HEK293 (cell line): ENCODE data around the gene S100A4.

Source experiments
- CTCF ChIA-PET: fragments of 350-600 bp; formaldehyde crosslinking; extraction: SDS; loops from one replicate; lab custom pipeline; 2021; ENCODE audit warnings: antibody characterized with exemption; lab: Yijun Ruan, JAX
- POLR2A ChIA-PET: fragments of 300-600 bp; formaldehyde crosslinking; extraction: SDS; loops from one replicate; lab custom pipeline; 2020; ENCODE audit warnings: antibody characterized with exemption, inconsistent platforms; lab: Yijun Ruan, JAX
- H3K27ac ChIP-seq: fragments of 200-500 bp; sonication (Bioruptor generic); 2 replicates; pipeline ENCODE4 v1.5.1; 2014; ENCODE audit warnings: low read depth, low read length, control low read depth, inconsistent platforms; ENCODE audit errors: extremely low read depth
- H3K36me3 ChIP-seq, 2 experiments: fragments of 200-500 bp in 1 of 2; sonication (Bioruptor generic) in 1 of 2; 1 replicate in 1 of 2; 2 replicates in 1 of 2; pipeline ENCODE4 v1.5.1; 2014 to 2017; ENCODE audit warnings: inconsistent platforms in 2 of 2, low read length in 2 of 2; ENCODE audit not compliant: control insufficient read depth in 2 of 2, insufficient read depth in 1 of 2
- H3K4me1 ChIP-seq: fragments of 200-500 bp; sonication (Bioruptor generic); 2 replicates; pipeline ENCODE4 v1.5.1; 2014; ENCODE audit warnings: mild to moderate bottlenecking, low read length, inconsistent platforms; ENCODE audit not compliant: control insufficient read depth, insufficient read depth
- H3K4me3 ChIP-seq: 2 replicates; pipeline ENCODE4 v1.5.1; 2011; ENCODE audit warnings: low read depth, mild to moderate bottlenecking, control low read depth, low read length, moderate library complexity
- H3K9me3 ChIP-seq: fragments of 200-500 bp; sonication (Bioruptor generic); 2 replicates; pipeline ENCODE4 v1.5.1; 2014; ENCODE audit warnings: low read depth, low read length, inconsistent platforms; ENCODE audit not compliant: control insufficient read depth, insufficient read depth
- AEBP2 ChIP-seq: fragments of 450-650 bp; formaldehyde crosslinking; IDR thresholded peaks from 2 replicates; pipeline ENCODE4 v1.5.1; 2016; ENCODE audit warnings: missing biosample characterization, missing genetic modification characterization, borderline replicate concordance
- BCL6B ChIP-seq: fragments of 450-650 bp; formaldehyde crosslinking; IDR thresholded peaks from 2 replicates; pipeline ENCODE4 v1.5.1; 2017; ENCODE audit warnings: missing biosample characterization, missing genetic modification characterization
- EGR2 ChIP-seq: fragments of 450-650 bp; formaldehyde crosslinking; IDR thresholded peaks from 2 replicates; pipeline ENCODE4 v1.5.1; 2016; ENCODE audit warnings: low read depth, missing biosample characterization, missing genetic modification characterization
- KLF8 ChIP-seq: fragments of 450-650 bp; formaldehyde crosslinking; IDR thresholded peaks from 2 replicates; pipeline ENCODE4 v1.5.1; 2016; ENCODE audit warnings: missing biosample characterization, missing genetic modification characterization
- PATZ1 ChIP-seq: fragments of 450-650 bp; formaldehyde crosslinking; IDR thresholded peaks from 2 replicates; pipeline ENCODE4 v1.5.1; 2016; ENCODE audit warnings: missing biosample characterization, missing genetic modification characterization
- SALL2 ChIP-seq: fragments of 450-650 bp; formaldehyde crosslinking; IDR thresholded peaks from 2 replicates; pipeline ENCODE4 v1.5.0; 2017; ENCODE audit warnings: missing biosample characterization, mild to moderate bottlenecking, missing genetic modification characterization, borderline replicate concordance
- ZFHX2 ChIP-seq: fragments of 450-650 bp; formaldehyde crosslinking; conservative IDR thresholded peaks from 2 replicates; pipeline ENCODE4 v1.5.1; 2016; ENCODE audit warnings: missing biosample characterization, missing genetic modification characterization
- ZNF133 ChIP-seq: fragments of 450-650 bp; formaldehyde crosslinking; IDR thresholded peaks from 2 replicates; pipeline ENCODE4 v1.5.1; 2016; ENCODE audit warnings: missing biosample characterization, missing genetic modification characterization
- ZNF155 ChIP-seq: fragments of 450-650 bp; formaldehyde crosslinking; IDR thresholded peaks from 2 replicates; pipeline ENCODE4 v1.5.1; 2016; ENCODE audit warnings: missing biosample characterization, missing genetic modification characterization
- ZNF174 ChIP-seq: fragments of 450-650 bp; formaldehyde crosslinking; IDR thresholded peaks from 2 replicates; pipeline ENCODE4 v1.5.0; 2017; ENCODE audit warnings: missing biosample characterization, mild to moderate bottlenecking, missing genetic modification characterization
- ZNF37A ChIP-seq: fragments of 450-650 bp; IDR thresholded peaks from 2 replicates; pipeline ENCODE4 v1.5.1; 2018; ENCODE audit warnings: missing biosample characterization, missing genetic modification characterization
- ZNF394 ChIP-seq: fragments of 450-650 bp; formaldehyde crosslinking; IDR thresholded peaks from 2 replicates; pipeline ENCODE4 v1.5.1; 2016; ENCODE audit warnings: missing biosample characterization, missing genetic modification characterization, mild to moderate bottlenecking, moderate library complexity, borderline replicate concordance
- ZNF398 ChIP-seq: fragments of 450-650 bp; formaldehyde crosslinking; IDR thresholded peaks from 2 replicates; pipeline ENCODE4 v1.5.1; 2017; ENCODE audit warnings: missing biosample characterization, missing genetic modification characterization
- ZNF555 ChIP-seq: fragments of 450-650 bp; formaldehyde crosslinking; conservative IDR thresholded peaks from 2 replicates; pipeline ENCODE4 v1.5.1; 2017; ENCODE audit warnings: missing biosample characterization, mild to moderate bottlenecking, missing genetic modification characterization, inconsistent platforms
- ZNF560 ChIP-seq: fragments of 450-650 bp; formaldehyde crosslinking; IDR thresholded peaks from 2 replicates; pipeline ENCODE4 v1.5.1; 2017; ENCODE audit warnings: missing biosample characterization, missing genetic modification characterization, borderline replicate concordance
- ZNF585B ChIP-seq: fragments of 450-650 bp; formaldehyde crosslinking; IDR thresholded peaks from 2 replicates; pipeline ENCODE4 v1.5.1; 2016; ENCODE audit warnings: missing biosample characterization, missing genetic modification characterization
- ZNF626 ChIP-seq: fragments of 450-650 bp; sonication (Bioruptor Pico); formaldehyde crosslinking; IDR thresholded peaks from 2 replicates; pipeline ENCODE4 v1.5.1; 2018; ENCODE audit warnings: missing biosample characterization, missing genetic modification characterization, inconsistent platforms
- ZNF639 ChIP-seq: fragments of 450-650 bp; formaldehyde crosslinking; IDR thresholded peaks from 2 replicates; pipeline ENCODE4 v1.5.1; 2016; ENCODE audit warnings: missing biosample characterization, missing genetic modification characterization
- ZNF701 ChIP-seq: fragments of 450-650 bp; formaldehyde crosslinking; IDR thresholded peaks from 2 replicates; pipeline ENCODE4 v1.5.1; 2016; ENCODE audit warnings: missing biosample characterization, missing genetic modification characterization
- ZNF843 ChIP-seq: fragments of 450-650 bp; formaldehyde crosslinking; IDR thresholded peaks from 2 replicates; pipeline ENCODE4 v1.5.1; 2016; ENCODE audit warnings: missing biosample characterization, missing genetic modification characterization

The S100A4 gene

GRCh38 chr1:153553096-153553495 is 7.5 kb upstream of the S100A4 start:
- POLR2A ChIA-PET, result interaction anchor here (1.8 kb wide), 1 partner anchor 13 kb away, joined by 5 read pairs; no protein-coding TSS in a partner anchor
- CTCF ChIA-PET, result interaction anchor here (0.6 to 1.8 kb wide), 7 partner anchors 9 to 353 kb away, joined by 3 to 6 read pairs (median 3); no protein-coding TSS in a partner anchor
- Histone ChIP-seq H3K27ac (no peak overlapping the region), H3K4me3 (no peak overlapping the region), H3K9me3 (no peaks in the 10 kb centered on the region), H3K4me1 (no peaks in the 10 kb centered on the region), H3K36me3 (no peaks in the 10 kb centered on the region)
- TF ChIP-seq ZNF843 (no peak), EGR2 (tag by site-specific recombination) (peak; percentile 45; the same call in 1 of the 2 replicates), ZFHX2 (peak; percentile 53)

GRCh38 chr1:153552335-153552734 is 6.7 kb upstream of the S100A4 start:
- TF ChIP-seq ZNF37A, result no peak
- TF ChIP-seq PATZ1 (tag by site-specific recombination), result no peak
- TF ChIP-seq ZNF555, result no peak
- TF ChIP-seq KLF8 (tag by site-specific recombination), result no peak
- TF ChIP-seq ZNF639, result no peak
- no peak for TF ChIP-seq ZNF701
- TF ChIP-seq ZNF174, result no peak
- no peak for TF ChIP-seq ZNF394 (tag by site-specific recombination)
- TF ChIP-seq ZNF585B (tag by site-specific recombination), result no peak
- TF ChIP-seq ZNF626 (tag by site-specific recombination), result no peak
- no peak for TF ChIP-seq SALL2 (tag by site-specific recombination)
- TF ChIP-seq ZNF133, result no peak
- TF ChIP-seq ZNF398 (tag by site-specific recombination), result no peak
- no peak for TF ChIP-seq BCL6B (tag by site-specific recombination)
- TF ChIP-seq ZNF155, result no peak
- TF ChIP-seq ZNF560, result no peak
- TF ChIP-seq AEBP2 (tag by site-specific recombination), result no peak
- Histone ChIP-seq H3K27ac (no peak overlapping the region), H3K4me1 (no peaks in the 10 kb centered on the region), H3K9me3 (no peaks in the 10 kb centered on the region), H3K4me3 (no peak overlapping the region), H3K36me3 (no peaks in the 10 kb centered on the region)
- CTCF ChIA-PET, result interaction anchor here (0.5 to 1.4 kb wide), 7 partner anchors 9 to 64 kb away, joined by 3 to 4 read pairs (median 4); no protein-coding TSS in a partner anchor
- POLR2A ChIA-PET, result interaction anchor here (0.6 to 1.1 kb wide), 3 partner anchors 21 to 82 kb away, joined by 3 to 5 read pairs (median 4); partner anchors contain the start of genes CHTOP and S100A13
